HG03097 (cell line): ENCODE measurements around the gene ZNF581.

ENCODE experiments used
- ATAC-seq: cut with Tn5 transposase; IDR thresholded peaks from one replicate; pipeline ENCODE4 v1.9.1; 2021; ENCODE audit not compliant: unreplicated experiment, low FRiP score

Gene ZNF581

DNA sequence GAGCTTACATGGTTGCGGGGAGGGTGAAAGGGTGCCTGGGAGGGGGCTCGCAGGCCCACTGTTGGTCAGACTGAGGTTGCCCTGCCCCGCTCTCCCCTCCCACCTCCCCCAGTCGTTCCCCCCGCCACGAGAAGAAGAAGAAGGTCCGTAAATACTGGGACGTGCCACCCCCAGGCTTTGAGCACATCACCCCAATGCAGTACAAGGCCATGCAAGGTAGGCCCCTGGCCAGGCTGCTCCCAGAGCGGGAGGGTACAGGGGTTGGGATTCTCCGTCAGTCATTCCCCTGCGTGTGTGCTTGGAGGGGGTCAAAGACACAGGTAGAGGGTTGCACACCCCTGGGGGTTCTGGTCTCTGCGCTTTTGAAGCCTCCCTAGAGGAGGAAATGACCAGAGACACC, 17.0 kb downstream of the ZNF581 start:
- ATAC-seq, result no peak

DNA sequence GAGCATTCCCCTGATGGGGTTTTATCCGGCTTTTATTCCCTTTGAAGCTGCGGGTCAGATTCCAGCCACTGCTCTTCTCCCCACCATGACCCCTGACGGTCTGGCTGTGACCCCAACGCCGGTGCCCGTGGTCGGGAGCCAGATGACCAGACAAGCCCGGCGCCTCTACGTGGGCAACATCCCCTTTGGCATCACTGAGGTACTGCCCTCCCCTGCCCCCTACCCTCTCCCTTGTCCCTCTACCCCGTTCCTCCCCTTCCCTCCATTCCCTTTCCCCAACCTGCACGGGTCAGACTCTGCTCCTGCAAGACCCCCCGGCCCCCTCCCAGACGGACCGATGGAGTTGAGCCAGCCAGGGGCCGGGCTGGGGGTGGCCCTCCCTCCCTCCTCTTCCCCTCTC, 17.5 kb downstream of the ZNF581 start:
- ATAC-seq, result no peak

DNA sequence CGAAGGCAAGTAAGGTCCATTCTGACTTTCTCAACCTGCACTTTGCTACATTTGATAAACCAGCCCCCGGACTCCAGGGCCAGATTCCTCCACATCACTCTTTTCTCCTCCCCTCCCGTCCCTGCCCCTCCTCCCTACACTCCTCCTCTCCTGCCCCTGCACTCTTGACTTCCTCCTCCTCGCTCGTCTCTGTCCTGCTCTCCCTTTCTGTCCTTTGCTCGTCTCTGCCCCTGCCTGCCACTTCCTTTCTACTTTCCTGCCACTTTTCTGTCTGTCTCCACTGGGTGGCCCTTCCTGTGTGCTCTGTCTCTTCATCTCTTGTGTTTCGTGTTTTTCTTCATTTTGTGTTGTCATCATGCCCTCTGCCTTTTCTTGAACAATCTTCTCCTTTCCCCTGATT, 18.4 kb downstream of the ZNF581 start:
- ATAC-seq, result no peak

DNA sequence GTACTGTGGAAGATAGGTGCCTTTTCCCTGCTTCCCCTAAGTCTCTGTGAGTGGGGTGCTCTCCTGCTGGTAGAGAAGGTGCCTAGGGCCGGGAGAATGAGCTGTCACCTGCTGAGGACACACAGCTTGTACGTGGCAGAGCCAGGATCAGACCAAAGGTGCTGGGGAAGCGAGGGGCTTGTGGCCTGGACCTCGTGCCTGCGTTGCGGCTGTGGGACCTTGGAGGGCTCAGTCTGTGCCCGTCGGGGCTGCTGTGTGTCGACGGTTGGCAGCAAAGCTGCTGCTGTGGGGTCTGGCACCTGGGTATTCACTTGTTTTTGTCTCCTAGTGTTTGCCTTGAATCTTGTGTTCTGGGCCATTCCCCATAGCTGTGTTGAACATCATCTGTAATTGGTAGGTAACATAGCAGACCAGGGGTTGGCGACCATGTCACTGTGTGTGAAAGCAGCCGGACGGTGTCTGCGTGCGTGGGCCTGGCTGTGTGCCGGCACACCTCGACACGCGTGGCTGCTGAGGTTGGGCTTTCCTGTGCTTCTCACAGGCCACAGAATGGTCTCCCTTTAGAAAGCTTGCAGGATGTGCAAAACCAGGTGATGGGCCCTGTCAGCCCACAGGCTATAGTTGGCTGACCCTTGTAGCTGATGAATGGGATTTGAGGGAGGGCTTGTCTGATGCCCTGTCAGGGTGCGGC, 20.5 kb downstream of the ZNF581 start:
- ATAC-seq, result no peak

DNA sequence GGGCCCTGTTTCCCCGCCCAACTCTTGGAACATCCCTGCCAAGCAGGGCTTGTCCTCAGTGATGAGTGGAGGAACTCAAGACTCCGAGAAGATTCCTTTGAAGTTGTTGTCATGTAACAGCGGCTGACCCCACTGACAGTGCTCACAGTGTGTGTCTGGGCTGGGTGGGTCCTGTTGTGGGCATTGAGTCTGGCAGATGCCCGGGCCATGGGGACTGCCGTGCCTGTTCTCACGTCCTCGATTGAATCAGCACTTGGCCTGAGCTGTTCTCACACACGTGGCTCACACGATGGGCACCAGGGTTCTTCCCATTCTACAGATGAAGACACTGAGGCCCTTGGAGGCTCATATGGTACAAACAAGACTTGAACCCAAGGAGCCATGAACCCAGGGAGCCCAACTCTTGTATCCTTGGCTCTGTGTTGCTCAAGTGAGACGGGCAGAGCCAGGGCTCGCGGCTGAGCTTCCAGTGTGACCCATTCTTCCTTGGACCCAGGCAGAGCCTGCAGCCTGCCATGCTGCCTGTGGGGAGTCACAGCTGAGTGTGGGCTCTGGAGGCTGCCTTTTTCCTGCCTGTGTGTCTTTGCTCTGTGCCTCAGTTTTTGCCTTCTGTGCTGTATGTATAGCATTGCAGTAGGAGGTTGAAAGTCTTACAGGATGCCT, 23.0 kb downstream of the ZNF581 start:
- no peak for ATAC-seq

DNA sequence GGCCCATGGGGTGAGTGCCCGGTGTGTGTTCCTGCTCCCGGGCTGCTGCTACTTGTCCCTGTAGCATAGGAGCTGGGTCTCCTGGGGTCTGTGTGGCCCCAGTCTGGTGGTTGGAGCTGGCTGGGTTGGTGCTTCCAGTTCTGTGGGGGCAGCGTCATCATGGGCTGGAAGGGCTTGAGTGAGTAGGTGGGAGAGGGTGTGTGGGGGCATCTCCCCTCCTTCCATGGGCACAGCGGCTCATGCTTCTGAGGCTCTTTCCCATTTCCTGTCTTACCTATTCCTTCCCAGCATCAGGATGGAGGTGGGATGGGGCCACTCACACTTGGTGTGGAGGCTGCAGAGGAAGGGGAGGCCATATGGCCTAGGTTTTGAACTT, 23.5 kb downstream of the ZNF581 start:
- ATAC-seq, result no peak

DNA sequence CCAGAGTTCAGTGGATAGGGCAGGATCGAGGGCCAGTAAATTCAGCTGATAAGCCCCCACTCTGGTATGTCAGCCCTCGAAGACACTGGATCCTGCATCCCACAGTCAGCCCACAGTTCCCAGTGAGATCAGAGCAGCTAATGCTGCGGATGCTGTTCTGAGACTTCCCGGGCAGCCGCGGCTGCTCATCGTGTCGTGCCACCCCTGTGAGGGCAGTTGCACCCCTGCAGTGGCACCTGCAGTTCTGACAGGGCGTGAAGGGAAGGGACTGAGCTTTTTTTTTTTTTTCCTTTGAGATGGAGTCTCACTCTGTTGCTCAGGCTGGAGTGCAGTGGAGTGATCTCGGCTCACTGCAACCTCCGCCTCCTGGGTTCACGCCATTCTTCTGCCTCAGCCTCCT, 24.1 kb downstream of the ZNF581 start:
- no peak for ATAC-seq

DNA sequence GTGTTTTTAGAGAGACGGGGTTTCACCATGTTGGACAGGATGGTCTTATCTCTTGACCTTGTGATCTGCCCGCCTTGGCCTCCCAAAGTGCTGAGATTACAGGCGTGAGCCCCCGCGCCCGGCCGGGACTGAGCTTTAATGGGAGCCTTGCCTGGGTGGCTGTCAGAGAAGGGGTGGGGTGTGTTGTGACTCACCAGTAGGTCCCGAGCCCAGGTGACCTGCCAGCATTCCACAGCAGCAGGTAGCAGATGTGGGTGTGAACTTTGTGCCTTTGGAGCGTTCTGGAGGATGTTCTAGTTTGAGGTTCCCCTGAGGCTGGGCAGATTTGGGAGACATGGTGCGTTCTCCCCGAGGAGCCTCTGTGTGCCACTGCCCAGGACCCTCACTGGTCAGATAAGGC, 24.5 kb downstream of the ZNF581 start:
- no peak for ATAC-seq

DNA sequence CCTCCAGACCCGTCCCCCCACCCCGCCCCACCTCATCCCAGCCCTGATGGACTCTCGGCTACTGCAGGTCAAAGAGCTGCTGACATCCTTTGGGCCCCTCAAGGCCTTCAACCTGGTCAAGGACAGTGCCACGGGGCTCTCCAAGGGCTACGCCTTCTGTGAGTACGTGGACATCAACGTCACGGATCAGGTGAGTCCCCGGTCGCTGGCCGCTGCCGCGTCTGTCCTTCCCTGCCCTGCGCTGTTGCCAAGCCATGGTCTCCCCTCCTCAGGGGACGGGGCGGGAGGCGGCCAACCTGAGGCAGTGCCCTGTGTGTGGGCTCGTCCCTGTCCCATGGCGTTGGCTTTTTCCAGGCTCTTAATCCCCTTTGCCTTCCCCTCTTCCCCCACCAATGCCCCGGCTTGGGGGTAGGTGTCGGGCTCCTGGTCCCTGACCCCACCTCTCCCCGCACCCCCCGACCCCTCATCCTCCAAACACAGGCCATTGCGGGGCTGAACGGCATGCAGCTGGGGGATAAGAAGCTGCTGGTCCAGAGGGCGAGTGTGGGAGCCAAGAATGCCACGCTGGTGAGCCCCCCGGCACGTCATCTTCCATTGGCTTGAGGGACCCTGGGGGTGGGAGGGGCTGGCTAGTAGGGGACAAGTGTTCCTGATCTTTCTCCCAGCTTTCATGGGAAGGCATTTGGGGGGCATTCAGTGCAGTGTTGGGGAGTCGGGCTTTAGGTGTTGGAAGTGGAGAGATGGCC, 25.3 kb downstream of the ZNF581 start:
- no peak for ATAC-seq

DNA sequence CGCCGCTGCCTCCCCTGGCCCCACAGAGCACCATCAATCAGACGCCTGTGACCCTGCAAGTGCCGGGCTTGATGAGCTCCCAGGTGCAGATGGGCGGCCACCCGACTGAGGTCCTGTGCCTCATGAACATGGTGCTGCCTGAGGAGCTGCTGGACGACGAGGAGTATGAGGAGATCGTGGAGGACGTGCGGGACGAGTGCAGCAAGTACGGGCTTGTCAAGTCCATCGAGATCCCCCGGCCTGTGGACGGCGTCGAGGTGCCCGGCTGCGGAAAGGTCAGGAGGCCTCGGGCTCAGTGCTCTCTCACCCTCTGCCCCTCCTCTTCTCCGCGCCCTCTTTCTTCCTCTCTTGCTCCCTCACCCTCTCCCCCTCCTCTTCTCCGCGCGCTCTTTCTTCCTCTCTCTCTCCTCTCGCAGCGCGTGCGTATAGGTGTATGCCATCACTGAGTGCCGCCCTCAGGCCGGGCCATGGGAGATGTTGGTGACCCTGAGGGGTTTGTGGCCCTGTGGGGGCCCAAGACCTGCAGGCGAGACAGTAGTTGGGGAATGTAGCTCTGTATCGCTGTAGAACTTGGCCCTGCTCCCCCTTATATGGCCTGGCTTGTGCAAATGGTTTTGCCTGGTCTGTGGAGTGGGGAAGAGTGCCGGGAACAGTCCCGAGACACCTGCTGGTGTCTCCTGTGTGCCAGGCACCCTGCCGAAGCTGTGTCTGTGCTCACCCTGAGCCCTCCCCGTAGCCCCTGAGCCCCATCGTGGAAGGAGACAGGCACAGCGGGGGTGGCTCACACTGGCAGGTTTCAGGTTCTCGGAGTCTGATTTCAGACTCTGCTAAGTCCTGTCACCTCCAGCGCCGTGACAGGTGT, 26.2 kb downstream of the ZNF581 start:
- no peak for ATAC-seq

DNA sequence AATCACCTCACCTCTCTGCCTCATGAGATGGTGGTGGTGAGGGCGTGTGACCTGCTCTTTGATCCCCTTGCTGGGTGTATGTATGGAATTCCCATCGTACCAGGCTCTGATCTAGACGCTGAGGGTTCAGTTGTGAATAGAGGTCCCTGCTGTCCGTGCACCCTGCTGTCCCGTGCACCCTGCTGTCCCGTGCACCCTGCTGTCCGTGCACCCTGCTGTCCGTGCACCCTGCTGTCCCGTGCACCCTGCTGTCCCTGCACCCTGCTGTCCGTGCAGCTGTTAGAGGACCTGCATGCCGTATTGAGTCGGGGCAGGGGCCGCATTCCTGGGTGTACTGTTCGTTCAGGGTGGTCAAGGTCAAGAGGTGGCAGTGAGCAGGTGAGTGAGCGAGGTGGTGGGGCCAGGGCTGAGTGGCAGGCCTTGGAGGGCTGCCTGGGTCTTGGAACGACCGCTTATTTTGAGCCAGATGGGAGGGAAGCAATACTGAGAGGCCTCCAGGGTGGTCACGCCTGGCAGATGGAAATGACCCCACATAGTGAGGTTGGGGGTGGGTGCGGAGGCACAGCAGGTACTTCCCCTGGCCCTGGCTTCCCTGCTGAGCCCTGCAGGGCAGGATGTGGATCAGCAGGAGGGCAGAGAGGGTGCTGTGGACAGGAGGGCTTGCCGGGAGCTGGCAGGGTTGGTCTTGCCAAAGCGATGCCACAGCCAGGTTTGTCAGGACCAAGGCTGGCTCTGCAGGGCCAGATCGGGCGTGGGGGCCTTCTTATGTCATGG, 27.0 kb downstream of the ZNF581 start:
- ATAC-seq, result no peak

DNA sequence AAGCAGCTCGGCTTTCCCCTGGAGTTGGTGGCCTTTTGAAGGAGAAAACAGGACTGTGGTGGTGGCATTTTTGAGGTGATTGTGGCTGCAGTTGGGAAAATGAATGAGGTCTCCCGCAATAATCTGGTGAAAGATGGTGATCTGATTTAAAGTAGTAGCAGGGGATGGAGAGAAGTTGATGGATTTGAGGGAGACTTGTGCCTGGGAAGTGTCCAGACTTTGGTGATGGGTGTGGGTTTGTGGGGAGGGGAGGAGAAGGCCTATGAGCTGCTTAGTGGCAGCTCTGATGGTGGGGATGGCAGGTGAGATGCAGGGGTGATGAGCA, 27.6 kb downstream of the ZNF581 start:
- no peak for ATAC-seq

DNA sequence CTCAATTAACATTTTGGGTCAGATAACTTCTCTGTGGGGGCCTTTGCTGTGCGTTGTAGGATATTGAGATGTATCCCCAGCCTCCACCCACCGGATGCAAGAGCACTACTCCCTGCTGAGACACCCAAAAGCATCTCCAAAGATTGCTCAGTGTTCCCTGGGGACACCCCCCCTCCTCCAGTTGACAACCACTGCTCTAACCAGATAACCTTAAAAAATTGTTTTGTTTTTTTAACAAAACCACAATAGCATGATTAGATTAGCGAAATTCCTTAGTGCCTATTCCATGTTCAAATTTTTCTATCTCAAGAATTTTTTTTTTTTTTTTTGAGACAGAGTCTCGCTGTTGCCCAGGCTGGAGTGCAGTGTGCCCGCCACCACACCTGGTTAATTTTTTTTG, 29.0 kb downstream of the ZNF581 start:
- ATAC-seq, result no peak

DNA sequence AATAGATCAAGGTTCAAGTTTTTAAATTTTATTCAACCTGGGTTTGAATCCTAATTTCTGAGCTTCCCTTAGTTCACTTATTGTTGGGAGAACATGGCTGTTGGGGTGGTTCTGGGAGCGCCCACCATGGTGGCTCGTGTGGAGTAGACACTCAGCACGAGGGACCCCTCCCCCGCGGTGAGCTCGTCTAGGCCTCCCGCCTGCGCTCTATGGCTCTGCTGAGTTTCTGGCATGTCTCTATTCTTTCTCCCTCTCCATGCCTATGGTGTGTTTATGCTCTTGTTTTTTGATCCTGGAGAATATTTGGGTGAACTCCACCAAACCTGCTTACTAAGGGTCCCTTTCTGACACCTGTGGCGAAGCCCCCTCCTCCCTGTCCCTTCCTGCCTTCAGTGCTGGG, 30.0 kb downstream of the ZNF581 start:
- no peak for ATAC-seq

DNA sequence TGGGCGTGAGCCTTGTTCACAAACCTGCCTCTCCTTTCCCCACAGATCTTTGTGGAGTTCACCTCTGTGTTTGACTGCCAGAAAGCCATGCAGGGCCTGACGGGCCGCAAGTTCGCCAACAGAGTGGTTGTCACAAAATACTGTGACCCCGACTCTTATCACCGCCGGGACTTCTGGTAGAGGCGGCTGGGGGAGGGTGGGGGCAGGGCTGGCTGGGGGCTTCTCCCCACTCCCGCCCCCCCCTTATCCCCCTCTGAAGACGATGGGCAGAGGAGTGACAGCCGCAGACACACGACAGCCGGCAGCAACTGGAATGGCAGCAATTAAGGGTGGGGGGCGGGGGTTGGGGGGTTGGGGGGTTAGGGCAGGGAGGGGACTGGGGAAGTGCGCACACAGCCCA, 30.4 kb downstream of the ZNF581 start:
- ATAC-seq, result no peak

DNA sequence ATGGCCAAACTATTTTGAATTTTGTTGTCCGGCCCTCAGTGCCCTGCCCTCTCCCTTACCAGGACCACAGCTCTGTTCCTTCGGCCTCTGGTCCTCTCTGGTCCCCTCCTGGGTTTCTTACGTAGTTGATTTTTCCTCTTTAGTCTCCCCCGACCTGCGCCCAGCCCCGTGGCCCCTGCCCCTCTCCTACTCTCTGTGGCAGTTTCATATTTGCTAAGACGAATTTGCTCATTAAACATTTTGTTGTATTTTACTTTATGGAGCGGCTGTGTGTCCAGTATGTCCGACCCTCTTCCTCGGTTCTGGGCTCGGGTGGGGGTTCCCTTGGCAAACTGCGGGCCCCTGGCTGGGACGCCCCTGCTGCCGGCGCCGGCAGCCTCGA, 31.0 kb downstream of the ZNF581 start:
- ATAC-seq, result no peak

DNA sequence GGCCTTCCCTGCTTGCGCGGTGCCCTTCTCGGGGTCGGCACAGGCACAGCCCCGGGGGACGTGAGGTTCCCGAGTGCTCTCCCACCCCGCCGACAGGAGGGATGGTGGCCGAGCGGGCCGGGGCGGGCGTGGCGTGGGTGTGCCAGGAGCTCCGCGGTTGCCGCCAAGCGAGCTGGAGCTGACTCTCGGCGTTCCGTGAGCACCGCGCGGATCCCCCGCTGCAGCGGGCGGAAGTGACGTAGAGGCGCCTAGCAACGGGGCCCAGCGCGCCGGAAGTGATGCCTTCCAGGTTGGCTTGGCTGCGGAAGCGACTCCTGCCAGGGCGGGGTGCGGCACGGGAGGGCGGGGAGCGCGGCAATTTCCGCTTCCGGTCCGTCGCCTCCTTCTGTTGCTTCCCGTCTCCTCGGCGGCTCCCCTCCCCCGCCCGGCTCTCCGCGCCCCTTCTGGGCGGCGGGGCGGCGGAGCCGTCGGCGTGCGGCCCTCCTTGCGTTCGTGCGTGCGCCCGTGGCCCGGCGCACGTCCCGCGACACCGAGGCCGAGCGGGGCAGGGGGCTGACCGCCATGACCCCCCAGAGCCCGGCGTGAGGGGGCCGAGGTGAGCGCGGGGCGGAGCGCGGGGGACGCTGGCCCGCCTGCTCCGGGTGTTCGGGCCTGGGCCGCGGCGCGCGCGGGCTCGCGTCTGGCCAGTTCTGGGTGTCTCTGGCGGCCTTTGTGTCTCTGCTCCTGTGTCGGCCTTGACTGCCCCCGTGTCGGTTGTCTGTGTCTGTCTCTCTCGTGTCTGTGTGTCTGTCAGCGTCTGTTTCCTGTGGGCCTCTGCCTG, 31.6 kb downstream of the ZNF581 start, which contains the start of gene EPN1:
TSS of gene EPN1 (plus strand) at position 386 of the 820 bp plus-strand sequence. CDS start 3,402 bp downstream, outside the sequence.
- ATAC-seq, result peak; percentile 59

DNA sequence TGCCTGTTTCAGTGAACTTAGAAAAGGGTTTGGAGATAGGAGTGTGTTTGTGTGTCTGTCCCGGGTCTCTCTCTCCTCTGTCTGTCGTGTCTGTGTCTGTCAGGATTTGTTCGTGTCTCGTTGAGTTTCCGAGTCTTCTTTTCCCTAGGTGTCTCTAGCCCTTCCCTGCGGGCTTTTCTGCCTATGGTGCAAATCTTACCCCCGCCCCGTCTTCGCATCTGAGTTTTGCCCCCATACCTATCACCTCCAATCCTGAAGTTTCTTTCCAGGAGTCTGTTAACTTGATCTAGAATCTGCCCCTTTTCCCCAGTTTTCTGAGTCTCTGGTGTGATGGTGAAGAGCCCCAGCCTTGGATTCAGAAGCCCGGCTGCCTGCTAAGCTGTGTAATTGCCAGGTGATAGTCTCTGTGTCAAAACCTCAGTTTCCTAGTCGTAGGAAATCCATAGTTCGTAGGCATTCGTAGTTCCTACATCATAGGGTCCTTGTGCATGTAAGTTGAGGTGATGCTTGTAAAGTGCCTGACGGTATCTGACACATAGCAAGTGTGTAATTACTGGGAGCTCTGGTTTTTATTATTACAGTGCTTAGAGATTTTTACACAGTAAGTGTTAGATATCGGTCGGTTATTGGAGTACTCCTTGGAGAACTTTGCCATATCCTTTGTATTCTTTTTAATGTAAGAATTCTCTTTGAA, 32.4 kb downstream of the ZNF581 start:
- ATAC-seq, result no peak

DNA sequence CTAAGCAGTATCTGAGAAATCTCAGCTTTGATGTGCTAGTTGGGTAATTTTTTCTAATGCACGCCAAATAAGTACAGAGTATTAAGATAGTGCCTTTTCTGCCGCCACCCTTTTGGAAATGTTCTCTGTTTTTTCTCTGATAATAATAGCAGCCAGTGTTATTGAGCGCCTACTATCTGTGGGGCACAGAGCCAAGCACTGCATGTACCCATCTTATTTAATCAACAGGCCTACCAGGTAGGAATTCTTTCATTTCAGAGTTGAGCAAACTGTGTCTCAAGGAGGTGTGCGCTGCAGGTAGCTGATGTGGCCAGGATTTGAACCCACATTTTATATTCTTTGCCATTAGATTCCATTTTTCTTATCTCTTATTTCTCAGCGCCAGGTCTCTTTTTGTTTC, 32.9 kb downstream of the ZNF581 start:
- no peak for ATAC-seq
